Measurements from ENCODE around the gene UBA6. TPM values are rescaled to one million over a fixed set of nuclear protein-coding genes. Genes with fewer than 3 reads are reported as not detected.

Gene UBA6
- total and polyA plus RNA-seq, 9 of the 15 experiments (the other 6 are each of a cell fraction or from before 2014, with no cell fraction given): 22.9 to 139 (median 94.6) TPM

GRCh38 chr4:67719953-67720617, 19.1 kb upstream of the UBA6 start (continued):
- no peak for TF ChIP-seq CHD4 (IDR thresholded peaks at IDR 0.05; ENCODE audit: insufficient read depth, insufficient replicate concordance, low read depth, low read length, poor library complexity, severe bottlenecking)
- TF ChIP-seq NR2C1 (IDR thresholded peaks at IDR 0.05): no peak
- TF ChIP-seq NR2C1 (tag; IDR thresholded peaks at IDR 0.05): peak; percentile 31; the same call in 1 of the 2 replicates
- TF ChIP-seq NCOA2 (IDR thresholded peaks at IDR 0.05; ENCODE audit: partially characterized antibody in 2 of 2): no peak
- TF ChIP-seq PYGO2 (tag; IDR thresholded peaks at IDR 0.05): no peak
- no peak for TF ChIP-seq ERF (CRISPR knock-in tag; IDR thresholded peaks at IDR 0.05)
- TF ChIP-seq ELF2 (CRISPR knock-in tag; IDR thresholded peaks at IDR 0.05): no peak
- no peak for TF ChIP-seq ARID2 (IDR thresholded peaks at IDR 0.05)
- no peak; the same call in 1 of the 2 replicates for TF ChIP-seq NCOR1 (IDR thresholded peaks at IDR 0.05)
- TF ChIP-seq STAT5B (CRISPR knock-in tag; IDR thresholded peaks at IDR 0.05): no peak
- no peak for TF ChIP-seq SPI1 (IDR thresholded peaks at IDR 0.05; ENCODE audit: borderline replicate concordance, low read depth, low read length)
- no peak for TF ChIP-seq ZNF644 (tag; IDR thresholded peaks at IDR 0.05; ENCODE audit: low read depth)
- TF ChIP-seq NR2C2 (CRISPR knock-in tag; IDR thresholded peaks at IDR 0.05): no peak
- TF ChIP-seq NR2C2 (tag; IDR thresholded peaks at IDR 0.05): no peak
- no peak for TF ChIP-seq RAD51 (IDR thresholded peaks at IDR 0.05; ENCODE audit: borderline replicate concordance, low read depth)
- no peak for TF ChIP-seq POLR2G (IDR thresholded peaks at IDR 0.05; ENCODE audit: low read depth, low read length)
- 0 out of 2 replicates have a peak, but pooled peaks have one; percentile 19 for TF ChIP-seq SMARCC2 (IDR thresholded peaks at IDR 0.05; ENCODE audit: low read depth)
- TF ChIP-seq FOXJ3 (CRISPR knock-in tag; IDR thresholded peaks at IDR 0.05): no peak
- no peak for TF ChIP-seq XRCC5 (IDR thresholded peaks at IDR 0.05; ENCODE audit: low read depth, low read length)
- TF ChIP-seq PCBP1 (IDR thresholded peaks at IDR 0.05; ENCODE audit: low read depth, low read length, poor library complexity, severe bottlenecking): no peak
- peak; percentile 23; the same call in 1 of the 2 replicates for TF ChIP-seq CXXC5 (CRISPR knock-in tag; IDR thresholded peaks at IDR 0.05)
- TF ChIP-seq ZNF224 (CRISPR knock-in tag; IDR thresholded peaks at IDR 0.05): no peak
- no peak for TF ChIP-seq GATAD2A (IDR thresholded peaks at IDR 0.05)
- TF ChIP-seq MIER1 (IDR thresholded peaks at IDR 0.05; ENCODE audit: low read depth): no peak
- peak; percentile 32; the same call in 1 of the 2 replicates for TF ChIP-seq CTBP1 (IDR thresholded peaks at IDR 0.05; ENCODE audit: borderline replicate concordance)
- TF ChIP-seq MTA2 (IDR thresholded peaks at IDR 0.05; ENCODE audit: low read depth): no peak
- no peak for TF ChIP-seq DNMT1 (IDR thresholded peaks at IDR 0.05)
- no peak for TF ChIP-seq ILK (tag; IDR thresholded peaks at IDR 0.05; ENCODE audit: borderline replicate concordance, low read depth)
- TF ChIP-seq TFAP4 (CRISPR knock-in tag; IDR thresholded peaks at IDR 0.05; ENCODE audit: borderline replicate concordance): no peak
- peak; percentile 13; the same call in 1 of the 2 replicates for TF ChIP-seq TCF3 (CRISPR knock-in tag; IDR thresholded peaks at IDR 0.05)
- peak; percentile 35; the same call in 1 of the 2 replicates for TF ChIP-seq NFIC (IDR thresholded peaks at IDR 0.05)
- no peak for TF ChIP-seq MTA1 (IDR thresholded peaks at IDR 0.05; ENCODE audit: borderline replicate concordance)
- no peak for TF ChIP-seq PTRF (tag; IDR thresholded peaks at IDR 0.05)

All from K562 (cell line).